GM19452 (cell line): ENCODE data around the gene CDH6.

Experiments
- ATAC-seq: cut with Tn5 transposase; IDR thresholded peaks from one replicate; pipeline ENCODE4 v1.9.1; 2021; ENCODE audit not compliant: unreplicated experiment

CDH6 gene

DNA sequence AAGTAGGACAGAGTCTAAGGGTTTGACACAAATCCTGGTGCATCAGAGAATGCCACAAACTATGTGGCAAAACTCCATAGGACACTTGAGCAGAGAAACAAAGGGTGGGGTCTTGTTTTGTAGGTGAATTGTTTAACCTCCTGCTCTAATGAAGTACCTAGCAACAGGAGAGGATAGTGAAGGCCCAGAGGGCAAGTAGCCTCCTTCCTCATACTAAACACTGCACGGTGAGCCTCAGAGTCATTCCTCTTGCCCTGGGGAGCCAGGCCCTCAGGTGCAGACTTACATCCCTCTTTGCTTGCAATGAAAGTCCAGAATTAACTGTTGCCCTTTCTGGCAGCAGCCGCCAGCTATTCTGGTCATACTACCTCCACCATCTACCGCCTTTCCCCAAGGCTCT is 172.3 kb downstream of the CDH6 start:
- ATAC-seq: no peak

GRCh38 chr5:31366941-31367340 is 173.5 kb downstream of the CDH6 start:
- no peak for ATAC-seq

GRCh38 chr5:31372124-31372523 is 178.6 kb downstream of the CDH6 start:
- no peak for ATAC-seq

GRCh38 chr5:31375999-31376720 is 182.7 kb downstream of the CDH6 start:
- no peak for ATAC-seq

- no peak for ATAC-seq
These were observed 183.9 kb downstream of the CDH6 start for GRCh38 chr5:31377274-31377946.

GRCh38 chr5:31378136-31378535 is 184.7 kb downstream of the CDH6 start:
- ATAC-seq: no peak
